GM12865 (cell line): ENCODE data around the gene P3H1.

Source experiments
- DNase-seq: peaks from one replicate; pipeline ENCODE4 v3.0.0; 2010; ENCODE audit warnings: low read depth
- H3K4me3 ChIP-seq: 2 replicates; pipeline ENCODE4 v1.5.1; 2011; ENCODE audit warnings: mild to moderate bottlenecking, low read depth, low read length, control low read depth
- TF ChIP-seq, protein P1 (sequence below): IDR thresholded peaks from 2 replicates; pipeline ENCODE4 v1.5.1; 2011; ENCODE audit warnings: low read length, control low read depth, low read depth, inconsistent platforms; ENCODE audit not compliant: insufficient read depth; ENCODE audit errors: missing control alignments

The P3H1 gene

DNA sequence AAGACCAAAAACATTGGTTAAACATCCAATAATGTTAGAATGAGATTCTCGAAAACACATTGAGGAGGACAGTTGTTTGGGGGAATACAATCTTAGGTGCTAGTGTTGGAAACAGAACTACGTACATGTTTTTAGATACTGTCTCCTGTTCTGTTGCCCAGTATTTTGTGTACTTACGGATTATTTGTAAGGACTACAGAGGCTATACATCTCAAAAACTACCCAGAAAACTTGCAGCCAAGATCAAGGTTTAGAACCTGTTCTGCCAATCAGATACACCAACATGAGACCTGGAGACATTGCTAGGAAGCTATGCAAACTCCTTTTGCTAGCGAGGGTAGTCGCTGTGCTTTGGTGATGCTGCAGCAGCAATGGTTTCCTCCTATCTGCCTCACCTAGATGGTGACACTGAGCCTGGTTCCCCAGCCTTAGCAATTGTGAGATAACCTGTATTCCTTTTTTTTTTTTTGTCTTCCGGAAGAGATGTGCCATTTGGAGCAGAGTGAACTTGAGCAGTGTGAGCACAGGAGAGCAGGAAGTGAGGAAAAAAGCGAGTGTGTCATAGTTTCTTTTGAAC is 62.9 kb downstream of the P3H1 start:
- no peak overlapping the region for H3K4me3 ChIP-seq
- DNase-seq: no peak
- TF ChIP-seq, protein P1, sequence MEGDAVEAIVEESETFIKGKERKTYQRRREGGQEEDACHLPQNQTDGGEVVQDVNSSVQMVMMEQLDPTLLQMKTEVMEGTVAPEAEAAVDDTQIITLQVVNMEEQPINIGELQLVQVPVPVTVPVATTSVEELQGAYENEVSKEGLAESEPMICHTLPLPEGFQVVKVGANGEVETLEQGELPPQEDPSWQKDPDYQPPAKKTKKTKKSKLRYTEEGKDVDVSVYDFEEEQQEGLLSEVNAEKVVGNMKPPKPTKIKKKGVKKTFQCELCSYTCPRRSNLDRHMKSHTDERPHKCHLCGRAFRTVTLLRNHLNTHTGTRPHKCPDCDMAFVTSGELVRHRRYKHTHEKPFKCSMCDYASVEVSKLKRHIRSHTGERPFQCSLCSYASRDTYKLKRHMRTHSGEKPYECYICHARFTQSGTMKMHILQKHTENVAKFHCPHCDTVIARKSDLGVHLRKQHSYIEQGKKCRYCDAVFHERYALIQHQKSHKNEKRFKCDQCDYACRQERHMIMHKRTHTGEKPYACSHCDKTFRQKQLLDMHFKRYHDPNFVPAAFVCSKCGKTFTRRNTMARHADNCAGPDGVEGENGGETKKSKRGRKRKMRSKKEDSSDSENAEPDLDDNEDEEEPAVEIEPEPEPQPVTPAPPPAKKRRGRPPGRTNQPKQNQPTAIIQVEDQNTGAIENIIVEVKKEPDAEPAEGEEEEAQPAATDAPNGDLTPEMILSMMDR: no peak

DNA sequence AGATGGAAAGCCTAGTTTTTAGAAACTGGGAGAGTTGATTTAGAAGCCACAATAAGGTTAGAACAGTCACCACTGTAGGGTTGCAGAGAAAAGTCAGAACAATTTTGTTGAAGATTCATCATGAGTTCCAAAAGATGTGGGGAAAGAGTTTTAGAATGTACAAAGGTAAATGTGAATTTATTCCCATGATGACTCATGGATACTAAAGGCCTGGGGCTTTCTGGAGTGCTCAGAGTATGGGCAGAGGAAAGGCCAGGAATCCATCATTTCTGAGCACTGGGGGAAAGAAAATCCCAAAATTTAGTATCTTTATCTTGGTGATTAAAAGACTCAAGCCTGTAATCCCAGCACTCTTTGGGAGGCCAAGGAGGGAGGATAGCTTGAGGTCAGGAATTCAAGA is 66.8 kb downstream of the P3H1 start:
- TF ChIP-seq, protein P1: no peak
- H3K4me3 ChIP-seq: no peak overlapping the region
- no peak for DNase-seq

DNA sequence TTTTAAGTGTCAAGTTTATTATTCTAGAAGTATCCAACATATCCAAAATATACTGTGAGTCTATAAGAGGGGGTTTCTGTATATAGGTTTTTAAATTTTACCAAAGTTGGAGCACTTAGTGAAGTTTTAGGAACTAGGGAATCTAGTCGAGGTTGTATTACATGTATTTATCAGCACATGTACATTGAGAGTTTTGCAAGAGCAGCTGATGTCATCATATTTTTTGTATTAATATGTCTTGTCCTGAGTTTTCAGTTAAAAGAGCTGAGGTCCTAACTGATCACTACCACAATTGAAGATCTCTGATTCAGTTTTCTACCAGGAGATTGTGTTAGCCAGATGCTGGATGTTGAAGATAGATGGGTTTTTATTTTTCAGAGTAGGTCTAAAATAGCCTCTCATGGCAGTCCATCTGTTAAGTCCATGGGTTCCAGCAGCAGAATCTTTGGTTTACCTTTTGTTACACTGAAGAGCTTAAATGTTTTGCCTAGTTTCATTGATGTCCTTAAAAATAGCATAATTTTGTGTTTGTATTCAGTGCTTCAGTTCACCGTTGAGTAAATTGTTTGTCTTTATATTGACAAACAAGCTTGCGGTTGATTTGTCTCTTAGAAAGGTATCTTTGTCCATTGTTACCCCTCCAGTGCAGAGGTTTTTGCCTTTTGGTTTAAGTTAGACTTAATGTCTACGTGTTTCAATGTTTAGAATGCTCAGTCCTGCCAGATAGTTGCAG is 68.6 kb downstream of the P3H1 start:
- no peak overlapping the region for H3K4me3 ChIP-seq
- TF ChIP-seq, protein P1: no peak
- DNase-seq: no peak
